MM.1S (cell line): ENCODE data around the gene ATG4D.

Source experiments
- EZH2 ChIP-seq: fragments of 300-600 bp; sonication (generic); optimal IDR thresholded peaks from 2 replicates; pipeline ENCODE3; 2017; ENCODE audit warnings: low read depth, mild to moderate bottlenecking, antibody characterized with exemption, low read length, mixed read lengths
- TF ChIP-seq, protein P1 (sequence below): fragments of 300-600 bp; sonication (generic); IDR thresholded peaks from 2 replicates; pipeline ENCODE4 v1.5.1; 2016; ENCODE audit warnings: antibody characterized with exemption, low read length, mixed read lengths

DNA sequence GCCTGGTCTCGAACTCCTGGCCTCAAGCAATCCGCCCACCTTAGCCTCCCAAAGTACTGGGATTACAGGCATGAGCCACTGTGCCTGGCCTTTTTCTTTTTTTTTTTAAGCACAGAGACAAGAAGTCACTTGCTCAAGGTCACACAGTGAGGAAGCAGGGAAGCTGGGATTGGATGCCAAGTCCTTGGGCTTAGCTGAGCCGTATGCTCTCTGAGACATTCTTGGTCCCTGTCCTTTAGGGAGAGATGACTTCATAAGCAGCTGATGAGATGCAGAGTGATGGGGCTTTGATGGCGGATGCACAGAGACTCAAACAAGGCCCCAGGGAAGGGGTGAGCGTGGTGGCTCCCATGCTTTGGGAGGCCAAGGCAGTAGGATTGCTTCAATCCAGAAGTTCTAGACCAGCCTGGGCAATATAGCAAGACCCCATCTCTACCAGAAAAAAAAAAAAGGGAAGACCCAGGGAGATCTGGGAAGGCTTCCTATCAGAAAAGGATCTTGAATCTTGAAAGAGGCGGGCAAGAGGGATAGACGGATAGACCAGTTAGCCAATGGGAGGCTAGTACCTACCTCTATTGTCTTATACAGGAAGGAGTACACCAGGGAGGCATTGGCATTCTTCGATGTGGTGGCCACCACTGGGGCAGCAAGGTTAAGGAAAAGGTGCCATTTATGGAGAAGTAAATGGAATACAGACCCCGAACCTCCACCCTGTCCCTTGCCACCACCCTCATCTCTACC, 39.5 kb downstream of the ATG4D start:
- TF ChIP-seq, protein P1, sequence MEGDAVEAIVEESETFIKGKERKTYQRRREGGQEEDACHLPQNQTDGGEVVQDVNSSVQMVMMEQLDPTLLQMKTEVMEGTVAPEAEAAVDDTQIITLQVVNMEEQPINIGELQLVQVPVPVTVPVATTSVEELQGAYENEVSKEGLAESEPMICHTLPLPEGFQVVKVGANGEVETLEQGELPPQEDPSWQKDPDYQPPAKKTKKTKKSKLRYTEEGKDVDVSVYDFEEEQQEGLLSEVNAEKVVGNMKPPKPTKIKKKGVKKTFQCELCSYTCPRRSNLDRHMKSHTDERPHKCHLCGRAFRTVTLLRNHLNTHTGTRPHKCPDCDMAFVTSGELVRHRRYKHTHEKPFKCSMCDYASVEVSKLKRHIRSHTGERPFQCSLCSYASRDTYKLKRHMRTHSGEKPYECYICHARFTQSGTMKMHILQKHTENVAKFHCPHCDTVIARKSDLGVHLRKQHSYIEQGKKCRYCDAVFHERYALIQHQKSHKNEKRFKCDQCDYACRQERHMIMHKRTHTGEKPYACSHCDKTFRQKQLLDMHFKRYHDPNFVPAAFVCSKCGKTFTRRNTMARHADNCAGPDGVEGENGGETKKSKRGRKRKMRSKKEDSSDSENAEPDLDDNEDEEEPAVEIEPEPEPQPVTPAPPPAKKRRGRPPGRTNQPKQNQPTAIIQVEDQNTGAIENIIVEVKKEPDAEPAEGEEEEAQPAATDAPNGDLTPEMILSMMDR, result no peak
- TF ChIP-seq EZH2, result no peak
